ENCODE data around the gene RAE1.

DNA sequence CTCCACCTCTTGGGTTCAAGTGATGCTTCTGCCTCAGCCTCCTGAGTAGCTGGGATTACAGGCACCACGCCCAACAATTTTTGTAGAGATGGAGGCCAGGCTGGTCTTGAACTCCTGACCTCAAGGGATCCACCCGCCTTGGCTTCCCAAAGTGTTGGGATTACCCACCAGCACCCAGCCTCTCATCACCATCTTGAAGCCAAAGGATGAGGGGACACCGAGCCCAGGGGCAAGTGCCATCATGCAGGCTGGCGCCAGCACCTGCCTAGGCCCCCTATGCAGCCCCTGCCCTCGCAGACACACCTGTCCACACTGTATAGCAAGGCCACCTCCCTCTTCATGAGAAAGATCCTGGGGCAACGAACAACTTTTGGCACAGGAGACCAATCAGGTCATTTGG lies 34.9 kb downstream of the RAE1 start:
- TF ChIP-seq, protein P1, sequence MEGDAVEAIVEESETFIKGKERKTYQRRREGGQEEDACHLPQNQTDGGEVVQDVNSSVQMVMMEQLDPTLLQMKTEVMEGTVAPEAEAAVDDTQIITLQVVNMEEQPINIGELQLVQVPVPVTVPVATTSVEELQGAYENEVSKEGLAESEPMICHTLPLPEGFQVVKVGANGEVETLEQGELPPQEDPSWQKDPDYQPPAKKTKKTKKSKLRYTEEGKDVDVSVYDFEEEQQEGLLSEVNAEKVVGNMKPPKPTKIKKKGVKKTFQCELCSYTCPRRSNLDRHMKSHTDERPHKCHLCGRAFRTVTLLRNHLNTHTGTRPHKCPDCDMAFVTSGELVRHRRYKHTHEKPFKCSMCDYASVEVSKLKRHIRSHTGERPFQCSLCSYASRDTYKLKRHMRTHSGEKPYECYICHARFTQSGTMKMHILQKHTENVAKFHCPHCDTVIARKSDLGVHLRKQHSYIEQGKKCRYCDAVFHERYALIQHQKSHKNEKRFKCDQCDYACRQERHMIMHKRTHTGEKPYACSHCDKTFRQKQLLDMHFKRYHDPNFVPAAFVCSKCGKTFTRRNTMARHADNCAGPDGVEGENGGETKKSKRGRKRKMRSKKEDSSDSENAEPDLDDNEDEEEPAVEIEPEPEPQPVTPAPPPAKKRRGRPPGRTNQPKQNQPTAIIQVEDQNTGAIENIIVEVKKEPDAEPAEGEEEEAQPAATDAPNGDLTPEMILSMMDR (IDR thresholded peaks at IDR 0.05): no peak
- TF ChIP-seq POLR2A (IDR thresholded peaks at IDR 0.05): no peak

Data from breast epithelium (tissue), 3 donors.